Measurements from ENCODE around the gene BHMT. TPM values are rescaled to one million over a fixed set of nuclear protein-coding genes. Genes with fewer than 3 reads are reported as not detected.

The BHMT gene
- total RNA-seq, 1 donor from 2014 or later: 0.34 TPM

GRCh38 chr5:79086116-79086515, 25.5 kb upstream of the BHMT start:
- H3K9me3 Mint-ChIP-seq: no peaks in the 10 kb centered on the region
- no peaks in the 10 kb centered on the region for H3K27me3 Mint-ChIP-seq
- H3K4me1 Mint-ChIP-seq (ENCODE audit: unreplicated experiment): no peaks in the 10 kb centered on the region
- H3K4me3 Mint-ChIP-seq: no peak overlapping the region
- H3K36me3 Mint-ChIP-seq: no peaks in the 10 kb centered on the region
- H3K27ac Mint-ChIP-seq: no peak overlapping the region
- TF ChIP-seq CTCF (conservative IDR thresholded peaks at IDR 0.05): no peak
- no peak for DNase-seq (ENCODE audit: extremely low spot score, unreplicated experiment)

DNA sequence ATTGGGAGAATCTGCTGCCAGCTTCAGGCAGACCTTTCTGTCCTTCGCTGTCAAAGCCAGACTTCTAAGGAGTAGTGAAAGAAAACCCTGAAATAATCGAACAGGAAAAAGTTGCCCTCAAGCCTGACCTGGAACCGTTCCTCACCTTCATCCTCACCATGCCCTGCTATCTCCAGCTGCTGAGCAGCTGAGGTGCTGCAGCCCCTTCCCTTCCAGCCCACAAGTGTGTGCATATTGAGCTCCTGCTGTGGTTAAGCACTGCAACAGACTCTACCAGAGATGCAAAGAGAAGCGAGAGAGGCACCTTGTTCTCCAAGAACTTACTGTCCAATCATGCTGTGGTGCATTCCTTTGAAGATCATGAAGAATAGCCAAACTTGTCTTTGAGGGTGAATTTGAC, 23.1 kb upstream of the BHMT start:
- Mint-ChIP-seq H3K36me3 (no peaks in the 10 kb centered on the region), H3K4me1 (ENCODE audit: unreplicated experiment) (no peaks in the 10 kb centered on the region), H3K27ac (no peak overlapping the region), H3K27me3 (no peaks in the 10 kb centered on the region), H3K4me3 (no peak overlapping the region), H3K9me3 (no peaks in the 10 kb centered on the region)
- TF ChIP-seq CTCF (conservative IDR thresholded peaks at IDR 0.05): no peak
- no peak for DNase-seq (ENCODE audit: extremely low spot score, unreplicated experiment)

- Mint-ChIP-seq H3K4me1 (ENCODE audit: unreplicated experiment) (peaks cover 7% of the 10 kb centered on the region), H3K36me3 (no peaks in the 10 kb centered on the region), H3K4me3 (no peak overlapping the region), H3K27me3 (no peaks in the 10 kb centered on the region), H3K27ac (no peak overlapping the region), H3K9me3 (no peaks in the 10 kb centered on the region)
- no peak for DNase-seq (ENCODE audit: extremely low spot score, unreplicated experiment)
- TF ChIP-seq CTCF (conservative IDR thresholded peaks at IDR 0.05): no peak
These were observed 20.5 kb upstream of the BHMT start for GRCh38 chr5:79091064-79091463.

DNA sequence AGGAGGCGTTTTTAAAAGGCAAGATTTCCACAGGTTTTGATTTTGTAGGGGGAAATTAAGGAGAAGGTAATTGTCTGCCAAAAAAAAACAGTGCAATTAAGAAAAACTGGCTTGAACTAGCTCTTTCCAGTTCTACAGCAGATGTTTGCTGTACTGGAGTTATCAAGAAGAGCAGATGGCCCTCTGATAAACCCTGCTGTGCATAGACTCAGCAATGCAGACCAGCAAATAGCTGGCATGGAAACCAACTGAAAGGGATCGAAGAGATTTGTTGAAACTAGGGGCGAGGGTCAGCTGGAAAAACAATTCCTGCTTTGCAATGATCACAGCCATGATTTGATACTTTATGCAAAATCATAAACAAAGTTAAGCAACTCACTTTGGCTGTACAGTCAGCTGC, 17.8 kb upstream of the BHMT start:
- TF ChIP-seq CTCF (conservative IDR thresholded peaks at IDR 0.05): no peak
- Mint-ChIP-seq H3K27ac (no peak overlapping the region), H3K4me3 (no peak overlapping the region), H3K4me1 (ENCODE audit: unreplicated experiment) (peaks cover 7% of the 10 kb centered on the region), H3K9me3 (no peaks in the 10 kb centered on the region), H3K36me3 (no peaks in the 10 kb centered on the region), H3K27me3 (no peaks in the 10 kb centered on the region)
- DNase-seq (ENCODE audit: extremely low spot score, unreplicated experiment): no peak

DNA sequence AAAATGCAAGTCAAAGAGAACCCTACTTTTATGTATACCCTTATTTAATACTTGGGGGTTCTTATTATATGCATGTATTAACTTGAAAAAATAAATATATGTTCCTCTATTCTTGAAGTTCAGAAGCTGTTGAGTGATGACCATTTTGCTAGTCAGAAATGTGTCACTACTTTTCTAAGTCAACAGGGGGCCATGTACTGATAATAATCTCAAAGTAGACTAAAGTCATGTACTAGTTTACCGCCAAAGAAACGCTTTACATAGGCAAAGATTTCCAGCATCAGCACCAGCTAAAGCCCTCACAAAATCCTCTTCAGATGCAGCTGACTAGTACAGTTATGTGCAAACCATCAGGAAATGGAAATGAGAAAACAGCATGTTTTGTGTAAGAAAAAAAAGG, 5.7 kb upstream of the BHMT start:
- peaks cover 7% of the 10 kb centered on the region for H3K4me1 Mint-ChIP-seq (ENCODE audit: unreplicated experiment)
- no peak for DNase-seq (ENCODE audit: extremely low spot score, unreplicated experiment)
- peak; percentile 27 for TF ChIP-seq CTCF (conservative IDR thresholded peaks at IDR 0.05)
- peaks cover 43% of the 10 kb centered on the region for H3K27me3 Mint-ChIP-seq
- H3K4me3 Mint-ChIP-seq: no peak overlapping the region
- no peaks in the 10 kb centered on the region for H3K36me3 Mint-ChIP-seq
- H3K9me3 Mint-ChIP-seq: no peaks in the 10 kb centered on the region
- H3K27ac Mint-ChIP-seq: no peak overlapping the region

Measured in type B pancreatic cell (in vitro differentiated cells).